NCI-H128 (cell line): Measurements from ENCODE around the gene SPHK2.
"Not testable (repeated sequence)": the region's sequence is repeated elsewhere in the genome, so short reads cannot be mapped to it uniquely, and the experiment has no call there.

ENCODE experiments used
- DNase-seq: peaks from one replicate; lab custom pipeline; 2025; ENCODE audit not compliant: unreplicated experiment; lab: John Stamatoyannopoulos, UW

The SPHK2 gene

GRCh38 chr19:48618916-48619691 is at the start of gene SPHK2, which contains the start of gene RPL18:
TSS of gene SPHK2 (plus strand) at chr19:48619506. CDS start at chr19:48620515, 1,009 bp downstream.
TSS of gene RPL18 (minus strand) at chr19:48619178. CDS start at chr19:48619143, 35 bp downstream.
- DNase-seq: peak; percentile 98

- no peak for DNase-seq
These were observed 49.5 kb upstream of the SPHK2 start for GRCh38 chr19:48569814-48570213.

- DNase-seq: no peak
These were observed 47.7 kb upstream of the SPHK2 start for GRCh38 chr19:48571378-48572162.

- DNase-seq: no peak
These were observed 46.2 kb upstream of the SPHK2 start for GRCh38 chr19:48573163-48573505.

GRCh38 chr19:48575931-48576622 is 43.2 kb upstream of the SPHK2 start:
- DNase-seq: no peak

GRCh38 chr19:48577908-48578307 is 41.4 kb upstream of the SPHK2 start:
- not testable (repeated sequence) for DNase-seq

GRCh38 chr19:48578891-48579290 is 40.4 kb upstream of the SPHK2 start:
- DNase-seq: no peak

- no peak for DNase-seq
These were observed 37.1 kb upstream of the SPHK2 start for GRCh38 chr19:48582168-48582567.

- no peak for DNase-seq
These were observed 31.9 kb upstream of the SPHK2 start for GRCh38 chr19:48587387-48587786.

GRCh38 chr19:48588670-48589401 is 30.5 kb upstream of the SPHK2 start:
- peak; percentile 46 for DNase-seq

GRCh38 chr19:48591021-48591420 is 28.3 kb upstream of the SPHK2 start:
- DNase-seq: no peak

- no peak for DNase-seq
These were observed 24.1 kb upstream of the SPHK2 start for GRCh38 chr19:48595171-48595570.

- DNase-seq: no peak
These were observed 23.5 kb upstream of the SPHK2 start for GRCh38 chr19:48595833-48596232.

GRCh38 chr19:48596237-48596636 is 23.1 kb upstream of the SPHK2 start:
- DNase-seq: no peak

- no peak for DNase-seq
These were observed 22.4 kb upstream of the SPHK2 start for GRCh38 chr19:48596679-48597465.

- no peak for DNase-seq
These were observed 20.2 kb upstream of the SPHK2 start for GRCh38 chr19:48598996-48599700.

- DNase-seq: no peak
These were observed 18.5 kb upstream of the SPHK2 start for GRCh38 chr19:48600679-48601417.

GRCh38 chr19:48603001-48603400 is 16.3 kb upstream of the SPHK2 start:
- no peak for DNase-seq

GRCh38 chr19:48603449-48603848 is 15.9 kb upstream of the SPHK2 start:
- DNase-seq: no peak
